PC-3 (cell line): ENCODE data around the gene KCNG4. TPM values are rescaled to one million over a fixed set of nuclear protein-coding genes. Genes with fewer than 3 reads are reported as not detected.

Experiments
- ATAC-seq: fragments of 200-7000 bp; cut with Tn5 transposase; 2 replicates; pipeline ENCODE4 v1.9.1; 2020; ENCODE audit warnings: mild to moderate bottlenecking, moderate library complexity
- BruUV-seq: library from RNA; stranded (reverse); fragments of 400-500 nt; replicated peaks from 2 replicates; lab custom pipeline; 2021; lab: Mats Ljungman, UMichigan
- CTCF ChIA-PET: fragments of 300-600 bp; sonication (Branson Sonifier 250); formaldehyde crosslinking; loops from one replicate; lab custom pipeline; 2022; ENCODE audit warnings: antibody characterized with exemption; lab: Charles Lee
- POLR2A ChIA-PET: fragments of 300-600 bp; sonication (Branson Sonifier 250); formaldehyde crosslinking; loops from one replicate; lab custom pipeline; 2022; ENCODE audit warnings: antibody characterized with exemption; ENCODE audit not compliant: unreplicated experiment; lab: Charles Lee
- DNase-seq: peaks from one replicate; pipeline ENCODE4 v3.0.0-alpha.2; 2015
- H2AFZ ChIP-seq: fragments of 300-600 bp; sonication (generic); 2 replicates; pipeline ENCODE4 v1.6.0; 2016; ENCODE audit warnings: antibody characterized with exemption, low read length
- H3F3A ChIP-seq: fragments of 300-600 bp; sonication (generic); one replicate; pipeline ENCODE4 v1.6.0; 2017; ENCODE audit warnings: antibody characterized with exemption, low read length, control low read depth, mild to moderate bottlenecking; ENCODE audit not compliant: unreplicated experiment
- H3K27ac ChIP-seq: fragments of 300-600 bp; sonication (generic); 2 replicates; pipeline ENCODE4 v1.5.1; 2016; ENCODE audit warnings: mild to moderate bottlenecking, low read length
- H3K27me3 ChIP-seq: fragments of 300-600 bp; sonication (generic); 2 replicates; pipeline ENCODE4 v1.6.1; 2016; ENCODE audit warnings: low read length, mixed read lengths
- H3K36me3 ChIP-seq: fragments of 300-600 bp; sonication (generic); 2 replicates; pipeline ENCODE4 v1.6.1; 2016; ENCODE audit warnings: low read depth, mixed run types, low read length, mixed read lengths
- H3K4me1 ChIP-seq: fragments of 300-600 bp; sonication (generic); 2 replicates; pipeline ENCODE4 v1.5.1; 2016; ENCODE audit warnings: low read length; ENCODE audit not compliant: insufficient read depth
- H3K4me2 ChIP-seq: fragments of 300-600 bp; sonication (generic); 2 replicates; pipeline ENCODE4 v1.6.0; 2016; ENCODE audit warnings: low read length
- H3K4me3 ChIP-seq: fragments of 300-600 bp; sonication (generic); 2 replicates; pipeline ENCODE4 v1.5.1; 2016; ENCODE audit warnings: mild to moderate bottlenecking, low read length, mixed read lengths
- H3K79me2 ChIP-seq: fragments of 300-600 bp; sonication (generic); 2 replicates; pipeline ENCODE4 v1.6.1; 2017; ENCODE audit warnings: low read length, mixed read lengths
- H3K9ac ChIP-seq: fragments of 300-600 bp; sonication (generic); 2 replicates; pipeline ENCODE4 v1.6.0; 2016; ENCODE audit warnings: mild to moderate bottlenecking, low read length
- H3K9me2 ChIP-seq: fragments of 300-600 bp; sonication (generic); replicated peaks from 2 replicates; pipeline ENCODE4 v1.6.1; 2016; ENCODE audit warnings: mixed run types, low read length, mixed read lengths
- H3K9me3 ChIP-seq: fragments of 300-600 bp; sonication (generic); 2 replicates; pipeline ENCODE4 v1.6.1; 2016; ENCODE audit warnings: low read length, mixed read lengths
- H4K20me1 ChIP-seq: fragments of 300-600 bp; sonication (generic); 2 replicates; pipeline ENCODE4 v1.6.1; 2016; ENCODE audit warnings: low read length, mixed read lengths
- EZH2 ChIP-seq: fragments of 300-600 bp; sonication (generic); IDR thresholded peaks from one replicate; pipeline ENCODE4 v1.6.1; 2017; ENCODE audit warnings: antibody characterized with exemption, mild to moderate bottlenecking, low read length; ENCODE audit not compliant: unreplicated experiment
- EZH2phosphoT487 ChIP-seq: fragments of 300-600 bp; sonication (generic); IDR thresholded peaks from 2 replicates; pipeline ENCODE4 v1.6.1; 2018; ENCODE audit warnings: mild to moderate bottlenecking, antibody characterized with exemption, low read length, borderline replicate concordance
- intact Hi-C: fragments of 100-400 bp; cut with micrococcal nuclease; formaldehyde crosslinking; loops from 2 replicates; pipeline ENCODE4 v1.9.0; 2023
- total RNA-seq: library from RNA; depleted of rRNA; stranded (reverse); fragments of >200 nt; gene quantifications from 2 replicates; pipeline ENCODE4 v1.2.3, GENCODE V29; 2014
- TF ChIP-seq, protein P1 (sequence below): fragments of 300-600 bp; sonication (generic); conservative IDR thresholded peaks from 2 replicates; pipeline ENCODE4 v1.5.1; 2017; ENCODE audit warnings: antibody characterized with exemption, low read depth, mild to moderate bottlenecking, low read length

The KCNG4 gene
- total RNA-seq, 1 experiment from 2014 or later, result 0.04 TPM

- no peaks in the 10 kb centered on the region for H3K9me3 ChIP-seq
- H3K27me3 ChIP-seq, result peaks cover 5% of the 10 kb centered on the region; the same call in 1 of the 2 replicates
- H4K20me1 ChIP-seq, result no peaks in the 10 kb centered on the region
- H3K36me3 ChIP-seq, result no peaks in the 10 kb centered on the region
- no peak for DNase-seq
- ChIA-PET POLR2A (no interaction called here), CTCF (no interaction called here)
- H3K4me1 ChIP-seq, result peaks cover 12% of the 10 kb centered on the region
- no peak overlapping the region for H2AFZ ChIP-seq
- no peak overlapping the region for H3K4me3 ChIP-seq
- intact Hi-C loops, result no loop called here
- H3K27ac ChIP-seq, result no peak overlapping the region
- TF ChIP-seq, protein P1, sequence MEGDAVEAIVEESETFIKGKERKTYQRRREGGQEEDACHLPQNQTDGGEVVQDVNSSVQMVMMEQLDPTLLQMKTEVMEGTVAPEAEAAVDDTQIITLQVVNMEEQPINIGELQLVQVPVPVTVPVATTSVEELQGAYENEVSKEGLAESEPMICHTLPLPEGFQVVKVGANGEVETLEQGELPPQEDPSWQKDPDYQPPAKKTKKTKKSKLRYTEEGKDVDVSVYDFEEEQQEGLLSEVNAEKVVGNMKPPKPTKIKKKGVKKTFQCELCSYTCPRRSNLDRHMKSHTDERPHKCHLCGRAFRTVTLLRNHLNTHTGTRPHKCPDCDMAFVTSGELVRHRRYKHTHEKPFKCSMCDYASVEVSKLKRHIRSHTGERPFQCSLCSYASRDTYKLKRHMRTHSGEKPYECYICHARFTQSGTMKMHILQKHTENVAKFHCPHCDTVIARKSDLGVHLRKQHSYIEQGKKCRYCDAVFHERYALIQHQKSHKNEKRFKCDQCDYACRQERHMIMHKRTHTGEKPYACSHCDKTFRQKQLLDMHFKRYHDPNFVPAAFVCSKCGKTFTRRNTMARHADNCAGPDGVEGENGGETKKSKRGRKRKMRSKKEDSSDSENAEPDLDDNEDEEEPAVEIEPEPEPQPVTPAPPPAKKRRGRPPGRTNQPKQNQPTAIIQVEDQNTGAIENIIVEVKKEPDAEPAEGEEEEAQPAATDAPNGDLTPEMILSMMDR, result no peak
- no peak for TF ChIP-seq EZH2
- no peak for TF ChIP-seq EZH2phosphoT487
- no peak overlapping the region for H3K9ac ChIP-seq
- no peak for ATAC-seq
- no TSS peak for BruUV-seq
- no peaks in the 10 kb centered on the region for H3K79me2 ChIP-seq
- no peaks in the 10 kb centered on the region for H3K9me2 ChIP-seq
- no peaks in the 10 kb centered on the region for H3F3A ChIP-seq
- H3K4me2 ChIP-seq, result no peak overlapping the region
These were observed 4.9 kb upstream of the KCNG4 start for GRCh38 chr16:84244728-84245127.

GRCh38 chr16:84243732-84244131 lies 3.9 kb upstream of the KCNG4 start:
- H3K9ac ChIP-seq, result no peak overlapping the region
- H3K79me2 ChIP-seq, result no peaks in the 10 kb centered on the region
- no peak for DNase-seq
- no peak overlapping the region for H2AFZ ChIP-seq
- ChIA-PET POLR2A (no interaction called here), CTCF (no interaction called here)
- H4K20me1 ChIP-seq, result no peaks in the 10 kb centered on the region
- TF ChIP-seq, protein P1, result no peak
- TF ChIP-seq EZH2 (no peak), EZH2phosphoT487 (no peak)
- intact Hi-C loops, result no loop called here
- H3K9me2 ChIP-seq, result no peaks in the 10 kb centered on the region
- no peak overlapping the region for H3K4me2 ChIP-seq
- no peaks in the 10 kb centered on the region for H3K36me3 ChIP-seq
- no peak for ATAC-seq
- H3F3A ChIP-seq, result no peaks in the 10 kb centered on the region
- H3K4me1 ChIP-seq, result peaks cover 12% of the 10 kb centered on the region
- H3K27ac ChIP-seq, result no peak overlapping the region
- no TSS peak for BruUV-seq
- no peaks in the 10 kb centered on the region for H3K9me3 ChIP-seq
- H3K27me3 ChIP-seq, result peaks cover 6% of the 10 kb centered on the region; the same call in 1 of the 2 replicates
- no peak overlapping the region for H3K4me3 ChIP-seq

GRCh38 chr16:84242839-84243238 lies 3.0 kb upstream of the KCNG4 start:
- Histone ChIP-seq H3K79me2 (no peaks in the 10 kb centered on the region), H3K9ac (no peak overlapping the region), H3K36me3 (no peaks in the 10 kb centered on the region), H3K4me1 (peaks cover 8% of the 10 kb centered on the region), H3K9me3 (no peaks in the 10 kb centered on the region), H3K4me3 (no peak overlapping the region), H3K27me3 (peaks cover 6% of the 10 kb centered on the region; the same call in 1 of the 2 replicates), H3K27ac (no peak overlapping the region), H3F3A (no peaks in the 10 kb centered on the region), H3K9me2 (no peaks in the 10 kb centered on the region), H2AFZ (no peak overlapping the region), H4K20me1 (no peaks in the 10 kb centered on the region), H3K4me2 (no peak overlapping the region)
- BruUV-seq, result no TSS peak
- intact Hi-C loops, result no loop called here
- CTCF ChIA-PET, result no interaction called here
- ATAC-seq (no peak), DNase-seq (no peak)
- POLR2A ChIA-PET, result no interaction called here
- TF ChIP-seq, protein P1, result no peak
- no peak for TF ChIP-seq EZH2phosphoT487
- no peak for TF ChIP-seq EZH2
